Endothelial cell of hepatic sinusoid (primary cell): ENCODE data around the gene SOSTDC1.
"Not testable (repeated sequence)": the region's sequence is repeated elsewhere in the genome, so short reads cannot be mapped to it uniquely, and the experiment has no call there.

ENCODE experiments used
- in situ Hi-C: cut with HindIII; loops from 2 replicates; pipeline ENCODE4 v1.10.0; 2017; ENCODE audit warnings: low sequenced_read_pairs

The SOSTDC1 gene

DNA sequence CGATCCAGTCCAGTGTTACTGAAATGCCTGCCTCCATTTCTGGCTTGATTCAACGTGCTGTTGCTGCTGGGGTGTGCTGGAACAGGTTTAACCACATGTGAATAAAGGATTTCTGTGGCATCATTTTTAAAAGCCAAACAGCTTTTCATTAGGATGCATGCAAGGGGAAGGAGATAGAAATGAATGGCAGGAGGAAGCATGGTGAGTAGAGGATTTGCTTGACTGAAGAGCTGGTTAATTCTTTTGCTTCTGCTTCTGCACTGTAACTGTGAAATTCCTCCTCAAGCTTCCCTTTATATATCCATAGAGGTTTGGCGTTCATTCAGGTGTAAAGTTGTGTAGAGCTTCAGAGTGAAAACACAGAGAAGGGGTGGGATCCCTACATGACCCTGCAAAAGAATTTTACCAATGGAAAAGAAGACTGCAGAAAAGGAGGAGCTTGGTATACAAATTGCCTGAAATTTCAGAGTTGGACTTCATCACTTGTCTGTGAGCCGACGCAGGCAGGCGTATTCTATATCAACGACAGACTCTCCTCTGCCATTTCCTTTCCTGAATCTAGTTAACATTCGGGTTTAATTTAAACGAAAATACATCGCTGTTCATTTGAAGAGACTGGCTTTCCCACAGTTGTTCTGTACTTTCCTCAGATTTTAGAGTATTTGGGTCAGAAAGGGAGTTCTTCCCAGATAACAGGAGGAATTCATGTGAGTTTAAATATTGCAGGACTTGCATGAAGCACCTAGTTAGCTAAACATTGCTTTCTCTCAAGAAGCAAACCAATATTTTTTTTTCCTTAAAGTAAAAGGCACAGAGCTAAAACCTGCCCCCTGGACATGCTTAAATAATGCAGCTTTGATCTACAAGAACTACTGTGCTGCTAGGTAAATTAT lies at the start of gene SOSTDC1:
TSS of gene SOSTDC1 (minus strand) at position 270 of the 893 bp plus-strand sequence. CDS start at position 200, 70 bp downstream.
- in situ Hi-C loops = no loop called here

DNA sequence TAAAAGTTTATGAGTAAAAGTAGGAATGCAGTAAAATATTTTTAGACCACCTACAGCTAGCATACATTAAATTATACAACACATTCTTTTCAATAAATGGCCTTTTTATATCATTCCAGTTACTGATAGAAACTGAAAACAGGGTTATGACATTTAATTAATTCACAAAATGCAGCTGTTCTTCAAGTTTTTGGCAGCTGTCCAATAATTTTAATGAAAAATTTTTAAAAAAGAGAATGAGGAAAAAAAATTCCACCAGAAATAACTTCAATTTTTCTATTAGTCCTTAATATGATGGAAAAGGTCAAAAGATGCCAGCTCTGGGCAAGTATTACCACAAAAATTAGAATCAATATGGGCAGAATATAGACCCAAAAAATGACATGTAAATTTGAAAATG lies 49.2 kb upstream of the SOSTDC1 start:
- in situ Hi-C loops = no loop called here

DNA sequence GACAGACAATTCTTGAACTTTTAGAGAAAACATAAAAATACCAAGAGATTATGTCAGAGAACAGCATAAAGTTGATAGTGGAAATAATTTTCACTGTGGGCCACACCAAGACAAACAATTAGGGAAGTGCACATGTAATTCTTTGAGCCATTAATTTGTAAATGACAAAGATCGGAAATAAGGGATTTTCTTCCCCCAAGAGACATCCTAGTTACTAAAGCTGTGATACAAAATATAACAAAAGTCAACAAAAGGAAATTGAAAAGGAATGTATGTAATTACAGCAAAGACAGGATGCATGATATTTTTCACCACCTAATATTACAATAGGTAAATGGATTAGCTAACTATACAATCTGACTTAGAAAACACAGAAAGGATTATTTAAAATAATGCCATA lies 48.7 kb upstream of the SOSTDC1 start:
- in situ Hi-C loops = no loop called here

DNA sequence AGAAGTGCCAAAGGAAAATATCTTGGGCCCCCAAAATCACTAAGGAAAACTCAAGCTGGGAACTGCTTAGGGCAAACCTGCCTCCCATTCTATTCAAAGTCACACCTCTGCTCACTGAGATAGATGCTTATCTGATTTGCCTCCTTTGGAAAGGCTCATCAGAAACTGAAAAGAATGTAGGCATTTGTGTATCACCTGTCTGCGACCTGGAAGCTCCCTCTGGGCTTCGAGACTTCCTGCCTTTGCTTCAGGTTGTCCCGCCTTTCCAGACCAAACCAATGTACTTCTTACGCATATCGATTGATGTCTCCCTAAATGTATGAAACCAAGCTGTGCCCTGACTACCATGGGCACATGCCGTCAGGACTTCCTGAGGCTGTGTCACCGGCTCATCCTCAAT lies 46.6 kb upstream of the SOSTDC1 start:
- in situ Hi-C loops = no loop called here

- in situ Hi-C loops = no loop called here
These were observed 45.8 kb upstream of the SOSTDC1 start for GRCh38 chr7:16511314-16511713.

DNA sequence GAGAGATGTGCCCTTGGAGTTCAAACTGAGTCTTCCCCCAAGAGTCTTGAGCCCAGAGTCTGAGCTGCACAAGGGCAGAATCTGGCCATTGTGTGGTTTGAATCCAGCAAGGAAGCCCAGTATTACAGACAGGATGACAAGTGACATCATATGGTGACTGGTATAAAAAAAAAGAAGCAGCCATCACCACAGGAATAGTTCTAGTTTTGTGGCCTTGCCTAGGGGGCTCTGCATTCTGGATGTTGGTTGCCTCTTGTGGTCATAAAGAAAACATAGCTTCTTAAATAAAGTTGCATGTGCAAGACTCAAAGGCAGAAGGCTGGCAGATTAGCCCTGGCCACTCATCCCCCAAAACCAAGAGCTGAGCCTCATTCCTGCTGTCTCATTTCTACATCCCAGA lies 44.3 kb upstream of the SOSTDC1 start:
- in situ Hi-C loops = no loop called here

DNA sequence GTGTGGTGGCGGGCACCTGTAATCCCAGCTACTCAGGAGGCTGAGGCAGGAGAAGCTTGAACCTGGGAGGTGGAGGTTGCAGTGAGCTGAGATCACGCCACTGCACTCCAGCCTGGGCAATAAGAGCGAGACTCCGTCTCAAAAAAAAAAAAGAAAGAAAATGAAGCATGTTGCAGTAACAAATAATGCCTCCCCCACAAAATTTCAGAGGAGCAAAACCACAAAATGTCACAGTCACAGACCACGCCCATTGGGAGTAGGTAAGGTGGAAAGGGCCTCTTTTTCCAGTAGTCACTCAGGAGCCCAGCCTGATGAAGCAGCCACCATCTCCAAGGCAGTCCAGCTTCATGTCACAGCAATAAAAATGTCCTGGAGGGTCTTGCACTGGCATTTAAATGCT lies 40.9 kb upstream of the SOSTDC1 start:
- in situ Hi-C loops = not testable (repeated sequence)

GRCh38 chr7:16504019-16504418 lies 38.5 kb upstream of the SOSTDC1 start:
- in situ Hi-C loops = no loop called here

DNA sequence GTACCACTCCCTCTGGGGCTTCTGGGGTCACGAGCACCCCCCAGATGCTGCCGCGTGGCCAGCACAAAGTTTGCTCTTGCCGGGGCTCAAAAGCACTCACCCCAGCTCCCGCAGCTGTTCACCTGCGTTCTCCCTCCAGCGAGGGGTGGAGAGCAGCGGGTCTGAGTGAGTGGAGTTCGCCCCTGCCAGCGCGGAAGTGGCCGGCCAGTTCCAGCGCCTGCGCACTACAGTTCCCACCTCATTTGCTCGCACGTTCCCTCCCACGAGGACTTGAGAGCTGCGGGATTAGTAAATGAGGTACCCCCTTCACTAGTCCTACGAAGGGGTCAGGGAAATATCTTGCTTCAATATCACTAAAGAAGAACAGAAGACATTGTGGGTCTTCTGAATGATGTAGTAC lies 36.8 kb upstream of the SOSTDC1 start:
- in situ Hi-C loops = no loop called here

DNA sequence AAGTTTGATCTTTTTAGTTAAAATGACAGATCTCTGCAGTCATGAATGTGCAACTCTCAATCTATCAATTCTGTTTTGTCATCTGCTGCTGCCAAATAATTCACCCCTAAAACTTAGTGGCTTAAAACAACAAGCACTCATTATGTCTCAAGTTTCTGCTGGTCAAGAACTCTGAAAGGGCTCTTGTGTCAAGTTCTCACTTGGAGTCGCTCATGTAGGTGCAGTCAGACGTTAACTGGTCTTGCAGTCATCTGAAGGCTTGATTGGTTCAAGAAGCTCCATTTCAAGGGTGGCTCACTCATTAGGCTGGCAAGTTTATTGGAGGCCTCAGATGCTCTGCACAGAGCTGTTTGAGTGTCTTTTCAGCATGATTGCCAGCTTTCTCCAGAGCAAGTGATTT lies 32.6 kb upstream of the SOSTDC1 start:
- in situ Hi-C loops = no loop called here

- in situ Hi-C loops = no loop called here
These were observed 29.6 kb upstream of the SOSTDC1 start for GRCh38 chr7:16494955-16495719.

DNA sequence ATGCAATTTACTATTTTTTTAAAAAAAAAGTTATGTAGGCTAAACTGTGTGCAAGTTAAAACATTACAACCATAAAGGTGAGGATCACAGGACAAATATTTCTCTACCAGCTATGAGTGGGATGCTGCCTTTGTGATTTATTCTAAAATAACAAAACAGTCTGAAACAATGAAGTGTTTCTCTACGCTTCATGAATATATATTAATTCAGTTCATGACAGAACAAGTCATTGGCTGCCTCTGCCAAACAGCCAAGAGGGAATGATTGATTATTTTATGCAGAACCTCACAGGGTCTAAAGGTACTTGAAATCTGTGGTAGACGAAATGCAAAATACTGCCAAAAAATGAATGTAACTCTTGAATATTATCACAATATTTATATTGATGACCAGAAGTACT lies 29.0 kb upstream of the SOSTDC1 start:
- in situ Hi-C loops = no loop called here

DNA sequence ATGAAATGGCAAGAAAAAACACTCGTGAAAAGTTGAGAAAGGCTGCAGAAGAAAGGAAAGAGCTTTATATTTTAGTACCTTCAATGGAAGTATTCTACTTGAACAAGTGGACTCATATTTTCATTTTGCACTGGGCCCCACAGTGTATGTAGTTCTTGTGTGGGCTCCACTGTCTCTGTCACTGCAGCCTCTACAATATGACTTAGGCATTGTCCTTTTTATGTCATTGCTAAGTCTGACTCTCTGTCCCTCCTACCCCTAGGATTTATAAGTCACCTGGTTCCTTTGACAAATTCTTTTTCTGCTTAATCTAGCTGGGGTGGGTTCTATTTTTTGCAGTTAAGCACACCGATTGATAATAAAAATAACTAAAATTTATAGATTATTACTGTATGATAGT lies 27.7 kb upstream of the SOSTDC1 start:
- in situ Hi-C loops = no loop called here

DNA sequence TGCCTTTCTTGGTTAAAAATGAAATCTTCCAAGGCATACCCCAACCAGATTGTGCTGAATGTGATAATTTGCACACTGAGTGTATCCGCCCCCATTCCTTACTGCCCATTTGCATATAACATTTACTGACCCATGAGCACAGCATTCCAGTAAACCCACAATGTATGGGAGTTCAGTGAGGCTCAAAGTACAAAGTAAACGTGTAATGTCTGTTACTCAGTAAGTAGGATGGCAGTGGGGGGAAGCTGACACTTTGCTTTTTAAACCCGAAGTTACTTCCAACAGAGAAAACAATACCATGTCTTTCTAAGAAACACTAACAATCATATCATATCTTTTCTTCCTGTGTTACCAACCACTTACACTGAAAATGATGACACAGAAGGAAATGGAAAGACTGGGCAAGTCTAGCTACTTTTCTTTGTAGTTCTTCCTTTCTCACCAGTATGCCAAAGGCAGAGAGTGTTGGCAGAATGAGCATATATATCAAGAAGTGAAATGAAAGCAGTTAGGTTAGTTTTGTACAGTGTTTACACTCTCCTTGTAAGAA lies 27.1 kb upstream of the SOSTDC1 start:
- in situ Hi-C loops = no loop called here

DNA sequence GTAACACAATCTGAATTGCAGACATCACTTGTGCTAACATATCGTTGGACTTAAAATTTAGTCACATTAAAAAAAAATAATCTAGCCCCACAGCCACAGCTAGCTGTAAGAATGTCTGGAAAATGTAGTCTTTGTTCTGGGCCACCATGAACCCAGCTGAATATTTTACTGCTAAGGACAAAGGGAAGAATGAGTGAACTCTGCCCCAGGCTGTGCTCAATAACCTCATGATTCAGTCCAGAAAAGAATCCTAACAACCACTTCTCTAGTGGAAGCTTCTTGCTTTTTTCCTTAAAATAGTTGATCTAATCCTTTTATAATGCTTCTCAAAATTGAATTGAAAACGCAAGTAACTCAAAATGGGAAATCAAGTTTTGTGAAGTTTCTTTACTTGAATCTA lies 25.6 kb upstream of the SOSTDC1 start:
- in situ Hi-C loops = no loop called here

DNA sequence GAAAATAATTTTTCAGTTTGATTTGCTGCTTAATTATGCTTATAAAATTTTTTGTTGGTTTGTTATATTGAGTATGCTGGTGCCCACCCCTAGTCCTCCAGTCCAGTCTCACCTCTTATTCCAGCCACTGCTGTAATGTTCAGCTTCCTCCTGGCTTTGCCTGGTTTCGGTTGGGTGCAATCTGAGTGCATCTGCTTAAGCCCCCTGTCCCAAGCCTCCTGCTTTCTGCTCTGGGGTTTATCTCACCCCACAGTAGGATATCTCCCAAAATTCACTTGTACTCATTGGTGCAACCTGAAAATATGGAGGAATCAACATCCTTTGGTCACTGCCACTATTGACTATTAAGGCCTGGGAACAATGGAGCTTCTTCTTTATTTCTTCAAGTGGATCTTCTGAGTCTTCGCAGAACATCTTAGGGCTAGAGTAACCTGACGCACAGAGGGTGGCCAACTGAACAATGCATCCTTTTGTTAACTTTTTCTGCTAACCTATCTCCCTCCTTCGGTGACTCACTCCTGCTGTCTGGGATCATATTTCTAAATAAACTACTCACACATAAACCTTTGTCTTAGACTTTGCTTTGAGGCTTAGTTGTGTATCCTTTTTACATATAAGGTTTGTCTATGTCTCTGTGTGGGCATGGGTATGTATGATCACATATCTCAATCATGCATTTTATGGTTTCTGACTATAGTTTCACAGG lies 19.1 kb upstream of the SOSTDC1 start:
- in situ Hi-C loops = no loop called here

DNA sequence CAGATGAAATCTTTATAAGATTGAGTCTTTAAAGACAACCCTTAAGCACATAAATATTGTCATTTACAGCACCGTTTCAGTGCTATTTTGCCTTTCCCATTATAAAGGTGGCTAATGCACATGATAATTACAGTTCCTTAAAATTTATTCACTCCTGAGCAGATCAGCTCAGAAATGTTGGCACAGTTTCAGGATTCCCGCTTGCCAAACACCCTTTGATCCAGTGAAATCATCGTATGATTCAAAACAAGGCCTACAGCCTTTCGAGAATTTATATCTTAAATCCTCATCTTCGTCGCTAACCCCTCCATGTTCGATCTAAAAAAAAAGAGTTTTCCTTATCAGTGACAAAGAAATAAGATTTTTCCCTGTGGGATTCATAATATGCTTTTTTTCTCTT lies 14.1 kb upstream of the SOSTDC1 start:
- in situ Hi-C loops = no loop called here

DNA sequence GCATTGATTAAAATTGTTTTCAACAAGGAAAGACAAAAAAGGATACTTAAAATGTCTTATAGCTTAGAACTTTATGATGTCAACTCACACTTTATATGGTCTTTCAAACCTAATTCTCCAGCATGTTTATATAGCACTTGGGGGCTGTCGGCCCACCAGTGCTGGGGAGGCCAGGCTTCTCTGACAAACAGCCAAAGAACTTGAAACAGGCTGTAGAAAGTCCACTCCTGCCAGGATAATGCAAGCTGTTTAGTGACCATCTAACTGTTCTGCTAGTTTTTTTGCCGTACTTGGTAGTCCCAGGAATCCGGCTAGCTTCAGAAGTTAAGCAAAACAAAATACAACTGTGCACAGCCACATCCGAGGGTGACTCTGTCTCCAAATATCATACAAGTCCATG lies 13.6 kb upstream of the SOSTDC1 start:
- in situ Hi-C loops = no loop called here

DNA sequence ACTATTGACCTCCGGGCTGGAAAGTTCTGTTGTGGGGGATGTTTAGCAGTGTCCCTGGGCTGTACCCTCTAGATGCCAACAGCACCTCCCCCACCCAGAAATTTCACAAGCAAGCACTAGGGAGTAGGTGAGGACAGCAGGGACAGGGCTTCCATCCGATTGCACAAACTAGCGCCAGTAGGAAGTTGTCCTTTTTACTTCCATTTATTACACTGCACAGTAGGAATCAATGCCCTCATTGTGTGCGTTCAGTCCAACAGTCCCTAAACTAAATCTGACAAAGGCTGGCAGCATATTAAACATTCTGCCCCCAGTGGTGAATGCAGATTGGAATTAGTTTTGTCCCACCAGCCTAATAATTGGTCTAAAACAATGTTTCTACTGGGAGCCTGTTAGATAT lies 6.4 kb upstream of the SOSTDC1 start:
- in situ Hi-C loops = no loop called here

- in situ Hi-C loops = no loop called here
These were observed 1.4 kb downstream of the SOSTDC1 start for GRCh38 chr7:16463949-16464715.
